Activated CD4-positive, alpha-beta memory T cell treated with anti-CD3 and anti-CD28 coated beads for 36 hours (primary cell): ENCODE results near the gene MYEOV. TPM values are rescaled to one million over a fixed set of nuclear protein-coding genes. Genes with fewer than 3 reads are reported as not detected.

Experiments used
- CTCF ChIA-PET: fragments of 350-600 bp; sonication (Branson Sonifier 250); formaldehyde crosslinking; loops from one replicate; lab custom pipeline; 2021; ENCODE audit warnings: antibody characterized with exemption, inconsistent platforms; lab: Charles Lee
- POLR2A ChIA-PET: fragments of 350-600 bp; sonication (Branson Sonifier 250); formaldehyde crosslinking; loops from one replicate; lab custom pipeline; 2021; ENCODE audit warnings: antibody characterized with exemption; lab: Charles Lee
- DNase-seq: peaks from one replicate; pipeline ENCODE4 v3.0.0-alpha.2; 2020
- H3K27ac Mint-ChIP-seq: one replicate; pipeline ENCODE4 v1.8.0; 2021; ENCODE audit warnings: mixed read lengths
- H3K27me3 Mint-ChIP-seq: one replicate; pipeline ENCODE4 v1.8.0; 2021; ENCODE audit warnings: mixed read lengths
- H3K36me3 Mint-ChIP-seq: one replicate; pipeline ENCODE4 v1.8.0; 2021; ENCODE audit warnings: mixed read lengths
- H3K4me1 Mint-ChIP-seq: one replicate; pipeline ENCODE4 v1.8.0; 2021; ENCODE audit warnings: low read depth, mixed read lengths
- H3K4me3 Mint-ChIP-seq: one replicate; pipeline ENCODE4 v1.8.0; 2021; ENCODE audit warnings: mild to moderate bottlenecking, mixed read lengths
- H3K9me3 Mint-ChIP-seq: one replicate; pipeline ENCODE4 v1.8.0; 2021; ENCODE audit warnings: mixed read lengths
- intact Hi-C: fragments of 100-400 bp; cut with micrococcal nuclease; formaldehyde crosslinking; loops from one replicate; pipeline ENCODE4 v1.15.1; 2023
- total RNA-seq, 2 experiments: library from RNA; stranded (reverse); gene quantifications; one replicate each; pipeline ENCODE4 v1.2.3, GENCODE V29; 2021

The MYEOV gene
- total RNA-seq, 2 experiments from 2014 or later, result 0.14 TPM; not detected in 1

DNA sequence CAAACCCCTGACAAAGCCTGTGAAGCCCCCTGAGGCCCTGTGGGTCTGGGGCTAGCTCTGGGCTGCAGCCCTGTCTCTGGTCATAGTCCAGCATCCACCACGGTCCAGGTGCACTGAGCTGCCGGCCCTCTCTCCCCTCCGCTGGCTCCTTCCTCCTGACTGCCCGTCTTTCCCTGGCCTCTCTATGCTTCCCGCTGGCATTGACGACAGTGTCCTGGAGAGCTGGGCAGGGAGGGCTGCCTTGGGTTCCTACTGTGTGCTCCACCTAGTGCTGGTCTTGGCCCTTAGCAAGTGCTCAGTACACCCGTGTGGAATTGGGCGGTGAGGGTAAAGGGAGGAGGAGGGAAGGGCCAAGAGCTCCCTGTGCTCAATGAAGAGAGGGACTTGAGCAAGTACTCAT is 868 bp upstream of the MYEOV start:
- intact Hi-C loops, result loop anchor here (2.0 kb wide), 1 partner anchor 192 kb away; no protein-coding TSS in a partner anchor
- DNase-seq, result no peak
- ChIA-PET CTCF (interaction anchor here (0.5 to 2.3 kb wide), 25 partner anchors 8 to 980 kb away, joined by 3 to 19 read pairs (median 4); no protein-coding TSS in a partner anchor), POLR2A (no interaction called here)
- peaks cover 32% of the 10 kb centered on the region for H3K4me1 Mint-ChIP-seq
- H3K4me3 Mint-ChIP-seq, result no peak overlapping the region
- no peaks in the 10 kb centered on the region for H3K9me3 Mint-ChIP-seq
- H3K36me3 Mint-ChIP-seq, result no peaks in the 10 kb centered on the region
- H3K27me3 Mint-ChIP-seq, result no peaks in the 10 kb centered on the region
- no peak overlapping the region for H3K27ac Mint-ChIP-seq

GRCh38 chr11:69294571-69295078 is 670 bp downstream of the MYEOV start:
- Mint-ChIP-seq H3K27ac (no peak overlapping the region), H3K27me3 (no peaks in the 10 kb centered on the region), H3K4me1 (peaks cover 38% of the 10 kb centered on the region), H3K4me3 (no peak overlapping the region), H3K36me3 (no peaks in the 10 kb centered on the region), H3K9me3 (no peaks in the 10 kb centered on the region)
- CTCF ChIA-PET, result interaction anchor here (2.3 kb wide), 1 partner anchor 374 kb away, joined by 12 read pairs; no protein-coding TSS in a partner anchor
- DNase-seq, result no peak
- POLR2A ChIA-PET, result no interaction called here
- intact Hi-C loops, result loop anchor here (5.0 kb wide), 2 partner anchors 58 to 172 kb away; no protein-coding TSS in a partner anchor

GRCh38 chr11:69295079-69295994 is 1.4 kb downstream of the MYEOV start:
- intact Hi-C loops, result loop anchor here (5.0 kb wide), 2 partner anchors 57 to 173 kb away; no protein-coding TSS in a partner anchor
- POLR2A ChIA-PET, result no interaction called here
- Mint-ChIP-seq H3K4me3 (no peak overlapping the region), H3K9me3 (no peaks in the 10 kb centered on the region), H3K4me1 (peaks cover 38% of the 10 kb centered on the region), H3K36me3 (no peaks in the 10 kb centered on the region), H3K27ac (no peak overlapping the region), H3K27me3 (no peaks in the 10 kb centered on the region)
- CTCF ChIA-PET, result no interaction called here
- no peak for DNase-seq

- Mint-ChIP-seq H3K4me1 (peaks cover 38% of the 10 kb centered on the region), H3K36me3 (no peaks in the 10 kb centered on the region), H3K27ac (no peak overlapping the region), H3K4me3 (no peak overlapping the region), H3K9me3 (no peaks in the 10 kb centered on the region), H3K27me3 (no peaks in the 10 kb centered on the region)
- ChIA-PET CTCF (interaction anchor here (0.6 to 2.2 kb wide), 7 partner anchors 15 to 347 kb away, joined by 3 to 6 read pairs (median 3); no protein-coding TSS in a partner anchor), POLR2A (interaction anchor here (1.3 to 1.6 kb wide), 2 partner anchors 57 to 251 kb away, joined by 3 to 5 read pairs; no protein-coding TSS in a partner anchor)
- intact Hi-C loops, result loop anchor here (5.0 kb wide), 2 partner anchors 56 to 174 kb away; no protein-coding TSS in a partner anchor
- no peak for DNase-seq
Observed at GRCh38 chr11:69295995-69296889, 2.3 kb downstream of the MYEOV start.

DNA sequence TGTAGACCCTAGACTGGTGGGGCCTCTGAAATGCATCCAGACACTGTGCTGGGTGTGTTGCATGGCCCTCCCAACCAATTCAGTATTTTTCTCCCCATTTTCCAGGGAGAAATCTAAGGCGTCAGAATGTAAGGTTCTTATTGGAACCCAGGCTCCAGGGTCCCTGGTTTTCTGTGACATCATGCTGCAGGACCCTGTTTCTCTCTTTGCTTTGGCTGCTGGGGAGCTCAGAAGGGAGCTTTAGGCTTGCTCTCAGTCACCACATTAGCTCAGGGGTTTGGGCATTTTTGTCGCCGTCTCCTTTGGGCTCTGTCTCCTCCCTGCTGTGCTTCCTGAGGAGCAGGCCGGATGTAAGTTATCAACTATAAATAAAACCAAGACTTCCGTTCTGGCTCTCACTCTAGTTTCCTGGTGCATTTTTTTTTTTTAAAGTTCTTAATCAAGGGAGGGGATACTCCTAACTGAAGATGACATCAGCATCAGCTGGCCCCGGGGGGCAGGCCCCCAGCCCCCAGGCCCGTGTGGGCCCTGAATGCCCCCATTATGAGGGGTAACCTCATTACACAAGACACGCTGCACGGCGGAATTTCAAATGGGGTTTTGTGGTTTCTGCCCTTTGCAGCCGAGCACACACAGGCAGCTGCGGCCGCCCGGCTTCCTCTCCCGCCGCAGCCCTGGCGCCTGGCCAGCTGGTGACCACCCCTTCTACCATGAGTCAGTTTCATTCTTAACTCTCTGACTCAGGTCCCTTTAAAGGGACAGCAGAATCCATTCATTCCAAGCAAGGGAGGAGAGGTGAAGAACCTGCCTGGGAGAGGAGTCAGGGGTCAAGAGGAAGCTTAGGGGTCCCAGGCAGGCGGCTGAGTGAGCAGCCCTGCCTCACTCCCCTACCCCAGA is 3.2 kb downstream of the MYEOV start:
- intact Hi-C loops, result loop anchor here (1.0 to 5.0 kb wide), 6 partner anchors 40 to 346 kb away; no protein-coding TSS in a partner anchor
- Mint-ChIP-seq H3K27ac (peak overlapping the region; percentile 59), H3K4me3 (no peak overlapping the region), H3K27me3 (no peaks in the 10 kb centered on the region), H3K9me3 (no peaks in the 10 kb centered on the region), H3K36me3 (no peaks in the 10 kb centered on the region), H3K4me1 (peaks cover 46% of the 10 kb centered on the region)
- ChIA-PET POLR2A (interaction anchor here (0.9 to 1.6 kb wide), 3 partner anchors 15 to 250 kb away, joined by 3 to 5 read pairs (median 4); no protein-coding TSS in a partner anchor), CTCF (interaction anchor here (1.0 to 2.2 kb wide), 6 partner anchors 14 to 374 kb away, joined by 3 to 10 read pairs (median 4); no protein-coding TSS in a partner anchor)
- peak; percentile 94 for DNase-seq

- peak; percentile 44 for DNase-seq
- Mint-ChIP-seq H3K4me1 (peaks cover 48% of the 10 kb centered on the region), H3K9me3 (no peaks in the 10 kb centered on the region), H3K4me3 (no peak overlapping the region), H3K36me3 (no peaks in the 10 kb centered on the region), H3K27me3 (no peaks in the 10 kb centered on the region), H3K27ac (peak overlapping the region; percentile 52)
- POLR2A ChIA-PET, result interaction anchor here (0.9 to 1.6 kb wide), 3 partner anchors 14 to 250 kb away, joined by 3 to 5 read pairs (median 4); no protein-coding TSS in a partner anchor
- intact Hi-C loops, result loop anchor here (1.0 to 5.0 kb wide), 6 partner anchors 39 to 345 kb away; no protein-coding TSS in a partner anchor
- CTCF ChIA-PET, result interaction anchor here (1.2 to 2.2 kb wide), 4 partner anchors 14 to 373 kb away, joined by 3 to 10 read pairs (median 6); no protein-coding TSS in a partner anchor
Observed at GRCh38 chr11:69297787-69298266, 3.9 kb downstream of the MYEOV start.

GRCh38 chr11:69298267-69299022 is 4.5 kb downstream of the MYEOV start:
- ChIA-PET CTCF (interaction anchor here (0.9 to 2.1 kb wide), 3 partner anchors 10 to 372 kb away, joined by 3 to 10 read pairs (median 3); no protein-coding TSS in a partner anchor), POLR2A (no interaction called here)
- H3K4me3 Mint-ChIP-seq, result no peak overlapping the region
- H3K27ac Mint-ChIP-seq, result peak overlapping the region; percentile 52
- H3K36me3 Mint-ChIP-seq, result no peaks in the 10 kb centered on the region
- intact Hi-C loops, result loop anchor here (5.0 kb wide), 2 partner anchors 54 to 176 kb away; no protein-coding TSS in a partner anchor
- H3K9me3 Mint-ChIP-seq, result no peaks in the 10 kb centered on the region
- H3K4me1 Mint-ChIP-seq, result peaks cover 48% of the 10 kb centered on the region
- peak; percentile 48 for DNase-seq
- no peaks in the 10 kb centered on the region for H3K27me3 Mint-ChIP-seq

DNA sequence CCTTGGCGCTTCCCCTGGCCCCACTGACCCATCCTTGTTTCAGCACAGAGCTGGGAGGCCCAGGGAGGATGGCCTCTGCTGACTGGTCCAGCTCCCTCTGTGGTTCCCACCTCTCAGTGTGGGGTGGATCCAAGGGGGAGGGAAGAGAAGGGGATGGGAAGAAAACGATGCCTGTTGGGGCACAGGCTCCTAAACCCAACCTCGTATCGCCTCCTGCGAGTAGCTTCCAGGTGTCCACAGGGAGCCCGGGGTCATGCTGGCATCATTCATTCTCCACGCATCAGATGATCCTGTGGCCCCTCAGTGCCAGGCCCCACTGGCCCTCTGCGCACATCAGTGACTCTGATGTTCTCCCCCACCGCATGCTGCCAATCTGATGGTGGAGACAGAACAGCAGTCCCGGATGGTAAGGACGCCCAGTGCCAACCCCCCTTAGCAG is 5.1 kb downstream of the MYEOV start:
- Mint-ChIP-seq H3K4me1 (peaks cover 48% of the 10 kb centered on the region), H3K27ac (no peak overlapping the region), H3K36me3 (no peaks in the 10 kb centered on the region), H3K4me3 (no peak overlapping the region), H3K9me3 (no peaks in the 10 kb centered on the region), H3K27me3 (no peaks in the 10 kb centered on the region)
- POLR2A ChIA-PET, result no interaction called here
- intact Hi-C loops, result loop anchor here (5.0 kb wide), 2 partner anchors 53 to 177 kb away; no protein-coding TSS in a partner anchor
- CTCF ChIA-PET, result interaction anchor here (0.9 to 2.1 kb wide), 3 partner anchors 11 to 372 kb away, joined by 3 to 10 read pairs (median 3); no protein-coding TSS in a partner anchor
- no peak for DNase-seq

GRCh38 chr11:69299572-69299971 is 5.6 kb downstream of the MYEOV start:
- DNase-seq, result no peak
- CTCF ChIA-PET, result interaction anchor here (0.9 to 1.3 kb wide), 2 partner anchors 11 to 61 kb away, joined by 3 read pairs; no protein-coding TSS in a partner anchor
- intact Hi-C loops, result loop anchor here (5.0 kb wide), 2 partner anchors 53 to 177 kb away; no protein-coding TSS in a partner anchor
- Mint-ChIP-seq H3K27me3 (no peaks in the 10 kb centered on the region), H3K4me3 (no peak overlapping the region), H3K4me1 (peaks cover 45% of the 10 kb centered on the region), H3K27ac (no peak overlapping the region), H3K36me3 (no peaks in the 10 kb centered on the region), H3K9me3 (no peaks in the 10 kb centered on the region)
- POLR2A ChIA-PET, result no interaction called here
